HEK293 (cell line): ENCODE data around the gene PKN3.

ENCODE experiments used
- CTCF ChIA-PET: fragments of 350-600 bp; formaldehyde crosslinking; extraction: SDS; loops from one replicate; lab custom pipeline; 2021; ENCODE audit warnings: antibody characterized with exemption; lab: Yijun Ruan, JAX
- POLR2A ChIA-PET: fragments of 300-600 bp; formaldehyde crosslinking; extraction: SDS; loops from one replicate; lab custom pipeline; 2020; ENCODE audit warnings: antibody characterized with exemption, inconsistent platforms; lab: Yijun Ruan, JAX
- H3K27ac ChIP-seq: fragments of 200-500 bp; sonication (Bioruptor generic); 2 replicates; pipeline ENCODE4 v1.5.1; 2014; ENCODE audit warnings: low read depth, low read length, control low read depth, inconsistent platforms; ENCODE audit errors: extremely low read depth
- H3K36me3 ChIP-seq, 2 experiments: fragments of 200-500 bp in 1 of 2; sonication (Bioruptor generic) in 1 of 2; 1 replicate in 1 of 2; 2 replicates in 1 of 2; pipeline ENCODE4 v1.5.1; 2014 to 2017; ENCODE audit warnings: inconsistent platforms in 2 of 2, low read length in 2 of 2; ENCODE audit not compliant: control insufficient read depth in 2 of 2, insufficient read depth in 1 of 2
- H3K4me1 ChIP-seq: fragments of 200-500 bp; sonication (Bioruptor generic); 2 replicates; pipeline ENCODE4 v1.5.1; 2014; ENCODE audit warnings: mild to moderate bottlenecking, low read length, inconsistent platforms; ENCODE audit not compliant: control insufficient read depth, insufficient read depth
- H3K4me3 ChIP-seq: 2 replicates; pipeline ENCODE4 v1.5.1; 2011; ENCODE audit warnings: low read depth, mild to moderate bottlenecking, control low read depth, low read length, moderate library complexity
- H3K9me3 ChIP-seq: fragments of 200-500 bp; sonication (Bioruptor generic); 2 replicates; pipeline ENCODE4 v1.5.1; 2014; ENCODE audit warnings: low read depth, low read length, inconsistent platforms; ENCODE audit not compliant: control insufficient read depth, insufficient read depth
- AEBP2 ChIP-seq: fragments of 450-650 bp; formaldehyde crosslinking; IDR thresholded peaks from 2 replicates; pipeline ENCODE4 v1.5.1; 2016; ENCODE audit warnings: missing biosample characterization, missing genetic modification characterization, borderline replicate concordance
- ATF2 ChIP-seq: fragments of 450-650 bp; formaldehyde crosslinking; IDR thresholded peaks from 2 replicates; pipeline ENCODE4 v1.5.1; 2016; ENCODE audit warnings: missing biosample characterization, missing genetic modification characterization, low read depth
- ELK4 ChIP-seq: IDR thresholded peaks from 2 replicates; pipeline ENCODE4 v1.6.1; 2011; ENCODE audit warnings: mild to moderate bottlenecking, low read depth, low read length, borderline replicate concordance
- FEZF1 ChIP-seq: fragments of 450-650 bp; formaldehyde crosslinking; IDR thresholded peaks from 2 replicates; pipeline ENCODE4 v1.5.1; 2016; ENCODE audit warnings: missing biosample characterization, missing genetic modification characterization
- GLIS1 ChIP-seq: fragments of 450-650 bp; formaldehyde crosslinking; IDR thresholded peaks from 2 replicates; pipeline ENCODE4 v1.5.1; 2016; ENCODE audit warnings: missing biosample characterization, missing genetic modification characterization
- HOXD13 ChIP-seq: sonication (generic); formaldehyde crosslinking; IDR thresholded peaks from 2 replicates; pipeline ENCODE4 v1.8.0; 2022; ENCODE audit warnings: missing genetic modification reagents, borderline replicate concordance
- IKZF3 ChIP-seq: fragments of 450-650 bp; IDR thresholded peaks from 2 replicates; pipeline ENCODE4 v1.5.0; 2018; ENCODE audit warnings: missing biosample characterization, mild to moderate bottlenecking, missing genetic modification characterization, moderate library complexity
- KLF1 ChIP-seq: fragments of 450-650 bp; formaldehyde crosslinking; IDR thresholded peaks from 2 replicates; pipeline ENCODE4 v1.5.1; 2016; ENCODE audit warnings: missing biosample characterization, missing genetic modification characterization
- KLF10 ChIP-seq: fragments of 450-650 bp; IDR thresholded peaks from 2 replicates; pipeline ENCODE4 v1.5.1; 2018; ENCODE audit warnings: missing biosample characterization, mild to moderate bottlenecking, missing genetic modification characterization
- PRDM1 ChIP-seq: fragments of 450-650 bp; formaldehyde crosslinking; IDR thresholded peaks from 2 replicates; pipeline ENCODE4; 2016; ENCODE audit warnings: missing biosample characterization, missing genetic modification characterization
- SALL2 ChIP-seq: fragments of 450-650 bp; formaldehyde crosslinking; IDR thresholded peaks from 2 replicates; pipeline ENCODE4 v1.5.0; 2017; ENCODE audit warnings: missing biosample characterization, mild to moderate bottlenecking, missing genetic modification characterization, borderline replicate concordance
- SCRT2 ChIP-seq: fragments of 450-650 bp; formaldehyde crosslinking; IDR thresholded peaks from 2 replicates; pipeline ENCODE4 v1.5.1; 2016; ENCODE audit warnings: missing biosample characterization, missing genetic modification characterization
- TRIM28 ChIP-seq: IDR thresholded peaks from 2 replicates; pipeline ENCODE4 v1.6.1; 2011; ENCODE audit warnings: low read length, control low read depth, borderline replicate concordance
- ZBTB21 ChIP-seq: fragments of 450-650 bp; formaldehyde crosslinking; IDR thresholded peaks from 2 replicates; pipeline ENCODE4 v1.5.1; 2017; ENCODE audit warnings: missing biosample characterization, missing genetic modification characterization
- ZFP37 ChIP-seq: fragments of 450-650 bp; formaldehyde crosslinking; IDR thresholded peaks from 2 replicates; pipeline ENCODE4 v1.5.1; 2016; ENCODE audit warnings: missing biosample characterization, missing genetic modification characterization
- ZFP69B ChIP-seq: fragments of 450-650 bp; formaldehyde crosslinking; IDR thresholded peaks from 2 replicates; pipeline ENCODE4 v1.5.1; 2016; ENCODE audit warnings: missing biosample characterization, missing genetic modification characterization
- ZNF114 ChIP-seq: fragments of 450-650 bp; formaldehyde crosslinking; IDR thresholded peaks from 2 replicates; pipeline ENCODE4 v1.5.0; 2017; ENCODE audit warnings: missing biosample characterization, missing genetic modification characterization
- ZNF157 ChIP-seq: fragments of 450-650 bp; formaldehyde crosslinking; IDR thresholded peaks from 2 replicates; pipeline ENCODE4 v1.5.1; 2016; ENCODE audit warnings: missing biosample characterization, missing genetic modification characterization
- ZNF16 ChIP-seq: fragments of 450-650 bp; formaldehyde crosslinking; IDR thresholded peaks from 2 replicates; pipeline ENCODE4 v1.5.1; 2016; ENCODE audit warnings: low read depth, missing biosample characterization, missing genetic modification characterization
- ZNF169 ChIP-seq: fragments of 450-650 bp; formaldehyde crosslinking; IDR thresholded peaks from 2 replicates; pipeline ENCODE4 v1.5.1; 2016; ENCODE audit warnings: missing biosample characterization, missing genetic modification characterization
- ZNF174 ChIP-seq: fragments of 450-650 bp; formaldehyde crosslinking; IDR thresholded peaks from 2 replicates; pipeline ENCODE4 v1.5.0; 2017; ENCODE audit warnings: missing biosample characterization, mild to moderate bottlenecking, missing genetic modification characterization
- ZNF175 ChIP-seq: fragments of 450-650 bp; formaldehyde crosslinking; IDR thresholded peaks from 2 replicates; pipeline ENCODE4 v1.5.1; 2016; ENCODE audit warnings: missing biosample characterization, missing genetic modification characterization
- ZNF184 ChIP-seq: fragments of 450-650 bp; IDR thresholded peaks from 2 replicates; pipeline ENCODE4 v1.5.1; 2018; ENCODE audit warnings: missing biosample characterization, mild to moderate bottlenecking, missing genetic modification characterization
- ZNF221 ChIP-seq: fragments of 450-650 bp; formaldehyde crosslinking; IDR thresholded peaks from 2 replicates; pipeline ENCODE4 v1.5.1; 2017; ENCODE audit warnings: missing biosample characterization, missing genetic modification characterization, borderline replicate concordance
- ZNF24 ChIP-seq: fragments of 450-650 bp; formaldehyde crosslinking; IDR thresholded peaks from 2 replicates; pipeline ENCODE4 v1.5.1; 2016; ENCODE audit warnings: missing biosample characterization, missing genetic modification characterization
- ZNF292 ChIP-seq: fragments of 450-650 bp; formaldehyde crosslinking; IDR thresholded peaks from 2 replicates; pipeline ENCODE4 v1.5.1; 2016; ENCODE audit warnings: low read depth, missing biosample characterization, missing genetic modification characterization, borderline replicate concordance
- ZNF311 ChIP-seq: fragments of 450-650 bp; formaldehyde crosslinking; IDR thresholded peaks from 2 replicates; pipeline ENCODE4 v1.5.1; 2017; ENCODE audit warnings: missing biosample characterization, missing genetic modification characterization, borderline replicate concordance
- ZNF416 ChIP-seq: fragments of 450-650 bp; formaldehyde crosslinking; IDR thresholded peaks from 2 replicates; pipeline ENCODE4 v1.5.1; 2016; ENCODE audit warnings: missing biosample characterization, missing genetic modification characterization
- ZNF48 ChIP-seq: fragments of 450-650 bp; formaldehyde crosslinking; IDR thresholded peaks from 2 replicates; pipeline ENCODE4 v1.5.1; 2016; ENCODE audit warnings: missing biosample characterization, missing genetic modification characterization
- ZNF544 ChIP-seq: fragments of 450-650 bp; formaldehyde crosslinking; IDR thresholded peaks from 2 replicates; pipeline ENCODE4 v1.5.0; 2017; ENCODE audit warnings: missing biosample characterization, missing genetic modification characterization
- ZNF555 ChIP-seq: fragments of 450-650 bp; formaldehyde crosslinking; conservative IDR thresholded peaks from 2 replicates; pipeline ENCODE4 v1.5.1; 2017; ENCODE audit warnings: missing biosample characterization, mild to moderate bottlenecking, missing genetic modification characterization, inconsistent platforms
- ZNF585B ChIP-seq: fragments of 450-650 bp; formaldehyde crosslinking; IDR thresholded peaks from 2 replicates; pipeline ENCODE4 v1.5.1; 2016; ENCODE audit warnings: missing biosample characterization, missing genetic modification characterization
- ZNF624 ChIP-seq: fragments of 450-650 bp; formaldehyde crosslinking; IDR thresholded peaks from 2 replicates; pipeline ENCODE4 v1.5.1; 2017; ENCODE audit warnings: missing biosample characterization, missing genetic modification characterization
- ZNF626 ChIP-seq: fragments of 450-650 bp; sonication (Bioruptor Pico); formaldehyde crosslinking; IDR thresholded peaks from 2 replicates; pipeline ENCODE4 v1.5.1; 2018; ENCODE audit warnings: missing biosample characterization, missing genetic modification characterization, inconsistent platforms
- ZNF654 ChIP-seq: fragments of 450-650 bp; formaldehyde crosslinking; IDR thresholded peaks from 2 replicates; pipeline ENCODE4 v1.5.1; 2016; ENCODE audit warnings: low read depth, missing biosample characterization, missing genetic modification characterization
- ZNF670 ChIP-seq: fragments of 450-650 bp; formaldehyde crosslinking; IDR thresholded peaks from 2 replicates; pipeline ENCODE4 v1.5.1; 2016; ENCODE audit warnings: missing biosample characterization, missing genetic modification characterization, low read depth
- ZNF768 ChIP-seq: fragments of 450-650 bp; formaldehyde crosslinking; IDR thresholded peaks from 2 replicates; pipeline ENCODE4 v1.5.1; 2018; ENCODE audit warnings: missing biosample characterization, mild to moderate bottlenecking, missing genetic modification characterization

The PKN3 gene

GRCh38 chr9:128702445-128702948, at the start of gene PKN3:
Gene PKN3 (plus strand): TSS chr9:128702503. CDS start chr9:128702916, 413 bp downstream.
- Histone ChIP-seq H3K4me1 (no peaks in the 10 kb centered on the region), H3K36me3 (peaks cover 0 to 25% of the 10 kb centered on the region in 2 experiments; a peak in 2 of 3 replicates), H3K27ac (peak within 1 kb of the TSS; percentile 80), H3K9me3 (no peaks in the 10 kb centered on the region), H3K4me3 (peak within 1 kb of the TSS; percentile 79)
- ChIA-PET CTCF (interaction anchor here (0.6 to 4.1 kb wide), 13 partner anchors 10 to 518 kb away, joined by 3 to 37 read pairs (median 4); partner anchors contain the start of gene ZDHHC12), POLR2A (interaction anchor here (0.6 to 2.8 kb wide), 10 partner anchors 9 to 272 kb away, joined by 3 to 26 read pairs (median 6); partner anchors contain the start of genes SET and ZDHHC12)
- TF ChIP-seq ZNF221 (tag by site-specific recombination): no peak
- peak; percentile 76; the same call in 1 of the 2 replicates for TF ChIP-seq ZNF24
- no peak for TF ChIP-seq ZFP69B (tag by site-specific recombination)
- no peak for TF ChIP-seq HOXD13
- no peak for TF ChIP-seq ZNF544
- no peak for TF ChIP-seq AEBP2 (tag by site-specific recombination)
- TF ChIP-seq ZFP37 (tag by site-specific recombination): no peak; the same call in 1 of the 2 replicates
- TF ChIP-seq ZNF169 (tag by site-specific recombination): no peak
- TF ChIP-seq ZNF768 (tag by site-specific recombination): no peak
- no peak for TF ChIP-seq FEZF1
- TF ChIP-seq SALL2 (tag by site-specific recombination): no peak
- TF ChIP-seq ZNF175: no peak
- no peak for TF ChIP-seq ZNF670
- TF ChIP-seq IKZF3 (tag by site-specific recombination): peak; percentile 93
- TF ChIP-seq ZNF311 (tag by site-specific recombination): no peak
- TF ChIP-seq ZNF157 (tag by site-specific recombination): no peak
- TF ChIP-seq ATF2 (tag by site-specific recombination): no peak
- no peak for TF ChIP-seq TRIM28
- TF ChIP-seq ZNF555: no peak
- no peak for TF ChIP-seq ZBTB21 (tag by site-specific recombination)
- TF ChIP-seq ZNF626 (tag by site-specific recombination): no peak
- TF ChIP-seq PRDM1: no peak
- TF ChIP-seq ELK4: no peak
- TF ChIP-seq ZNF184 (tag by site-specific recombination): 0 out of 2 replicates have a peak, but pooled peaks have one; percentile 32
- TF ChIP-seq GLIS1: peak; percentile 37; the same call in 1 of the 2 replicates
- no peak for TF ChIP-seq ZNF16 (tag by site-specific recombination)
- no peak for TF ChIP-seq ZNF114 (tag by site-specific recombination)
- TF ChIP-seq ZNF585B (tag by site-specific recombination): no peak
- peak; percentile 55; the same call in 1 of the 2 replicates for TF ChIP-seq KLF1 (tag by site-specific recombination)
- no peak for TF ChIP-seq ZNF174
- TF ChIP-seq SCRT2 (tag by site-specific recombination): no peak
- no peak for TF ChIP-seq ZNF48 (tag by site-specific recombination)
- peak; percentile 31; the same call in 1 of the 2 replicates for TF ChIP-seq ZNF654 (tag by site-specific recombination)
- no peak for TF ChIP-seq ZNF292 (tag by site-specific recombination)
- peak; percentile 70; the same call in 1 of the 2 replicates for TF ChIP-seq KLF10
- TF ChIP-seq ZNF416 (tag by site-specific recombination): no peak
- no peak for TF ChIP-seq ZNF624
